Activated gamma-delta T cell (primary cell): Measurements from ENCODE around the gene AMBP.
"Not testable (repeated sequence)": the region's sequence is repeated elsewhere in the genome, so short reads cannot be mapped to it uniquely, and the experiment has no call there.

Experiments
- DNase-seq: peaks from one replicate; lab custom pipeline; 2025; lab: John Stamatoyannopoulos, UW

Gene AMBP

GRCh38 chr9:114092336-114092735, 14.2 kb upstream of the AMBP start:
- no peak for DNase-seq

DNA sequence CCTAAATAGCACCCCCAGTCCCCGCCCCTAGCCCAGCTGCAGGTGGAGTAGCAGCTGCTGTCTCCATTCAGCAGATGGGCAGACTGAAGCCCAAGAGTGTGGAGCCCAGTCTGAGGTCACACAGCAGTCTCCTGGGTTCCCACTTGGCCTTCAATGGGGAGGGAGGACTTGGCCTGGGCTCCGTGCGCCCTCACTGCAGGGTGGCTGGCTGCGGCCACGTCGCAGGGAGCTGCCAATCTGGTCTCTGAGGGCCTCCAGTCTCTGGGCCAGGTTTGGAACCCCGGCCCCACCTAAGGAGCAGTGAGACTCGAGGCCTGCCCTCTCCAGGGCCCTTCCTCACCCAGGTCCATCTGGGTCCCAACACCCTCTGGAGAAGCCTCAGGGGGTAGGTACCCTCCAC, 13.6 kb upstream of the AMBP start:
- no peak for DNase-seq

DNA sequence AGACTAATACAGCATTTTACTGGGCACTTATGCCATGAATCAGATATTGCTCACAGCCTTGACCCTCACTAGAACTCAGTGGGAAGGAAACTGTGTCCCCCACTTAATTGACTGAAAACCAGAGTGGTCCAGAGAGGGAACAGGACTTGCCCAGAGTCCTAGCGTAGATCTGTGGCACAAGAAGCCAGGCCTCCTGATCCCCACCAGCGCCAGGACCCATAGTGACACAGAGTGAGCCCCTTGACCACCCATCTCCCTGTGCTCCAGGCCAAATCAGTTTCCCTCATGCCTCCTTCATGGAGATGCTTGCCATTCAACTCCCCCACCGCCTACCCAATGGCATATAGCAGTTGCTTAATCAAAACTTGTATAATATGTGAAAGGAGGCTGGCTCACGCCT, 12.7 kb upstream of the AMBP start:
- DNase-seq: no peak

DNA sequence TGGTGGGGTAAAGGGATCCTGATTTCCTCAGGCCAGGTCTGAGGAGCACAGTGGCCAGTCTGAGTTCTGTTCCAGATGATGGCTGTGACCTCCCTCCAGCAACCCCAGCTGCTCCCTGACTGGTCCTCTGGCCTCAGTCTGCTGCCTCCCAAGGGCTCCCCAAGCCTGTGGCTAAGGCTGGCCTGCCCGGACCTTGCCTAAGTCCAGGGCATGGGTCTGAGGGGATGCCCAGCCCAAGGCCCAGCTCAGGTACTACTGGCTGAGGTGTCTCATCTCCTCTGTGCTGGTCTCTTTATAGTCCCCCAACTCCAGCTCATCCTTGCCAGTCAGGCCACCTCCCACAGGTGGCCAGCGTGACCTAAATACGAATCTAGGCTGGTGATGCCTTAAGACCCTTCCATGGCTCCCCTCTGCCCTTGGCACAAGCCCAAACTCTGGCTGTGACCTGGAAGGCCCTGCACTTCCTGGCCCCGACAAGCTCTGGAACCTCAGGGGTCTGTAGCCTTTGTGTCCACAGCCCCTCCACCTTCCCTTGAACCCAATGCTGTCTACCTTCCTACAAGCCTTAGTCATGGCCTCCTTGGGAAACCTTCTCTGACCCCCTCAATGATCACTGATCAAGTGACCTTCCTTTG, 11.2 kb upstream of the AMBP start:
- DNase-seq: no peak

DNA sequence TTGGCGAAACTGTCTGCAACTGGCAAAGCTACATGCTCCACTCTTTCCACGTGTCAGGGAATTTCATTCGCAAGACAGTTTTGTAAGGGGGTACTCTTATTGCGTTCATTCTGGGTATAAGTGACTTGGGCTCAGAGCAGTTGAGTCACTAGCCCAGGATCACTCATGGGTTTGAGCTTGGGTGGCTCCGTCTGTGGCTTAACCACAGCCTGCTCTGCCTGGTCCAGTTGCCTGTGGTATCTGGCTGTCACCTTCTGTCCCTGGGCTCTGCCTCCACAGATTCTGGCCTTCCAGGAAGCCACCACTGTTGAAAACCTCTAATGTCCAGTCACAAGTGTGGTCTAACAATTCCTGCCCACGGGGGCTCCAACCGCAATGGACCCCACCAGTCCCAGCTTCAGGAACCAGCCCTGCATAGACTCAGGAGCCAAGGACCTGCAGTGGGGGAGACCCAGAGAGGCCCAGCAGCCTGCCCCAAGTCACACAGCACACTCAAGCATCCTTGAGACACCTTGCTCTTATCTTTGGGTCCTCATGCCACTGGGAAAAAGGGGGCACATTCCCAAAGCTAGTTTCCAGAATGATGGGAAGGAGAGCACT, 10.6 kb upstream of the AMBP start:
- DNase-seq: no peak

DNA sequence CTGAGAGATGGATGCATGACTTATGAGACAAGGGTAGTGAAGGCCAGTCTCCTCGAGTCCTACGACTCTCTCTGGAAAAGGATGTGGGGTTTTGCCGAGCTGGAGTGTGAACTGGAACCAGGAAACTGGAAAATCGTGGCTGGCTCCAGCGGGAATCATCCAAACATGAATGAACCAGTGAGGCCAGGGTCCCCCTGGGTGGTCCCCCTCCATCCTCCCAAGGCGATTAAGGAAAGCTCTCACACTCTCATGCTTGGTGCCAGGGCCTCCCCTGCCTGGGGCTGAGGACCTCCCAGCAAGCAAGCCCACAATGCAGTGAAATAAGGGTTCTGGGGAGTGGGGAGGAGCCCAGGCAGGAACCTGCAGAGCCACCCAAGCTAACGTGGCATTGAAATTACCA, 9.6 kb upstream of the AMBP start:
- no peak for DNase-seq

GRCh38 chr9:114086607-114087006, 8.5 kb upstream of the AMBP start:
- DNase-seq: no peak

DNA sequence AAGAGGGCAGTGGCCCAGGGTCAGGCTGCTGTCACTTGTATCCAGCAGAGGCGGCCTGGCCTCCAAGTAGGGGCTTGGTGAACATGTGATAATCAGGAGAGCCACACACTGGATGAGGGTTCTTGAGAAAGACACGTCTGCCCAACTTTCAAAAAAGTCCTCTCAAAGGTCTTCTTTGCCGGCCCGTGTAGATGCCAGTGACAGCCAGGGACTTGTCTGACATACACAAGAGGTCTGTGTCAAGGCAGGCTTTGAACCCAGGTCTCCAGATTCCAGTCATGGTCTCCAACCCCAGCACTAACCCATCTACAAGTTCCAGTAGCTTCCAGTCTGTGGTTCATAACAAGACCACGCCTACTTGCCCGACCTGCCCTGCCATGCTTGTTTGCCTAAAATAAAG, 7.9 kb upstream of the AMBP start:
- no peak for DNase-seq

DNA sequence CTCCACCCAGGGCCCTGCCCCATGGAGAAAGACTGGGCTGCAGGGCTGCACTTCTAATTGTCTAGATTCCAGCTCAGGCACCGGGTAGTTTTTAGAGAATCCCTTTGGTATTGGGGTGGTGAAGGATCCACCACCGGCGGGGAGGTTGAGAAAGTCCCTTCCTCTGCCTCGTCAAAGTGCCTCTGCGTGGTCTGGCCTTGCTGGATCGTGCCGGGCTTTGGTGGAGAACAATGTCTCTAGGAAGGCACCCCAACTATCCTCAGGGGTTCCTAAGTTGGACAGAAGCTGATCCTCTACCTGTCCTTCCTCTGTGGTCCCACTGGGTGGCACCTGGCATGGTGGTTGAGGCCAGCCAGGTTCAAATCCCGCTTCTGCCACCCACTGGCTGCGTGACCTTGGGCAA, 7.3 kb upstream of the AMBP start:
- no peak for DNase-seq

DNA sequence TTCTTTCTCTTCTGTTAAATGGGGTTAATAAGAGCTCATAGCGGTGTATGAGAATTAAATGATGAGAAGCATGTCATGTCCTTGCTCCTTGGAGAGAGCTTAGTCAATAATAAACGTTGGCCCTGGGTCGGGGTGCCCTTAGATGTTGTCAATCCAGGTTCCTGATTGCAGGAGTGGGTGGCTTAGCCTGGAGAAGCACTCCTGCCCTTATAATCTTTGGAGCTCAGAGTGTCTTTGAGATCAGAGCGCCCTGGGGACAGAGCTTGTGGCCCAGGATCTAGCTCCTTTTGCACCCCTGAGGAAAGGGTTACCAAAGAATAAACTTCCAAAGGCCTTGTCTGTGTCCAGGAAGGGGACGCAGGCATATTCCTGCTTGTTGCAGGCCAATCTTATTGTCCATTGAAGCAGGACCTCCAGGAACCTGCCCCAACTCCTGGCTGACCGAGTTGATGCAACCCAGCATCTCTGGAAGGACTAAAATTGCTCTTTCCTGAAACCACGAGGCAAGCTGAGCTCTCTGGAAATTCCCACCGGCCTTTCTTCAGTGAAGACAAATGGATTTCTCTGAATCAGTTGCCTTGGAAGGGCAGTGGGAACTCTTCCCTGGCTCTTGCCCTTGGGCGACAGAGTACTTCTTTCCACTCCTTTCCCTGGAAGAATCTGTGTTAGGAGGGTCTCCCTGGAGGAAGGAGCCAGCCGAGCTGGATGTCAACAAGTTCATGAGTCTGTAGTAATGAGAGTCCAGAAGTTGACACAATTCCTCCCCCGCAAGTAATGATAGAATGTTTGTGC, 6.4 kb upstream of the AMBP start:
- DNase-seq: no peak

DNA sequence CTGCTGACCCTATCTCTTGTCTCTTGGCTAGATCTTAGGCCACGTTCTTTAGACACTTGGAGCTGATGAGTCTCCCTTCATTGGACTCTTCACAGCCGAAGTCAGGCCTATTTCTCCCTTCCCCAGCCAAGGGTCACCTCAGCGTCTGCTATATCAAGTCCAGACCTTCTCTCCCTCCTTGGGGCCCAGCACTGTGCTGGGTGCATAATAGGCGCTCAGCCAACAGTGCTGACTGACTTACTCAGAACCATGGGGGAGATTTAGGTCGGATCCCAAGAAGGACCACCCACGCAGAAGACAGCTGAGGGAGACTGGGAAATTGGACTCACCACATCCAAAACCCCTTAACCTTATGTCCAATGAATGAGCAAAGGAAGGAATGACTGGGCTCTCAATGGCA, 5.6 kb upstream of the AMBP start:
- DNase-seq: no peak

GRCh38 chr9:114082763-114083412, 4.8 kb upstream of the AMBP start:
- DNase-seq: not testable (repeated sequence)

GRCh38 chr9:114082017-114082762, 4.1 kb upstream of the AMBP start:
- DNase-seq: no peak

DNA sequence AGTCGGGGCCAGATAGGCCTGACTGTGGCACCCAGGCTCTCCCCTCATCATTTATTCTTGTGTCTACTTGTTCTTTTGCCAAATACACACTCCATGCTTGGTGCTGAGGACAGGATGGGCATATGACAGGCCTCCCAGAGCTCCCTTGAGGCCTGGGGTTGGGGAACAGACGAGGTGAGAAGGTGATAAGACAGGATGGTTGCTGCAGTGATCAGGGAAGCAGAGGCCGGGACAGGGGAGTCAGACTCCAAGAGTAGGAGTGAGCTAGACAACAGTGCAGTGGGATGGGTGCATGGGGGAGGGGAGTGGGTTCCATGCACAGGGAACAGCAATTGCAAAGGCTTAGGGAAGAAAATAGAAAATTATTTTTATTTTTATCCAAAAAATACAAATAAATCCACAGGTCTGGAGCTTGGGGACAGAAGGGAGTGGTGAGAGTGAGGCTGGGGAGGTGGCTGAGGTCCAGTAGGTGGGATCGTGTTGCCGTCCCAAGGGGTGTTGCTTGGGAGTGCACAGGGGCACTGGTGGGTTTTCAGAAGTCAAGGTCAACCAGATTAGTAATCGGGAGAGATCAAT, 3.4 kb upstream of the AMBP start:
- no peak for DNase-seq

DNA sequence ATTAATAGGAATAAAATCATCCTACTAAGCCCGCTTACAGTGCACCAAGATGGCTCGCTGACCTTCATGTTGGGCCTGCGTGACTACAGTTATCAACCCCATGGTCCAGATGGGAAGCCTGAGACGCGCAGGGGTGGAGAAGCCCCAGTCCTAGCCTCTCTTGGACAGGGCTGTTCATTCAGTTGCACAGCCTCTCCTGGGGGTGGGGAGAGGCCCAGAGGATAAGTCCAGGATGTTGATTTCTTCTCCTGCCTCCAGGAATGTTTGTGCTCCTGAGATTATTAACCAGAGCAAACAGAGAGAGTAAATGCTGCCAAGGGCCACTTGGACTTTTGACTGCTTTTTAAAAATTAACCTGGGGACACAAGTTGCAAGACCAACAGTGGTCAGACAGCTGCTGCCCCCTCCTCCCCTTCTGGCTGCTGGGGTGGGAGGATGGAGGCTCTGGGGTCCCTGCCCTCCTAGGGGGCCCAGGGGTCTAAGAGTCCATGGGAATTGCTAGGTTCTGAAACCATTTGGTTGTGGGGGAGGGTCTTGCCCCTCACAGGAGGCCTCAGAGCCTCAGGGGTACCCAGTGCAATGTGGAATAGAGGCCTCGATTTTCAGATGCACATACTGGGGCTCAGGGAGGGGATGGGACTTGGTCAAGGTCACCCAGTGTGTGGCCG, 2.8 kb upstream of the AMBP start:
- DNase-seq: no peak

GRCh38 chr9:114080195-114080772, 2.2 kb upstream of the AMBP start:
- no peak for DNase-seq

DNA sequence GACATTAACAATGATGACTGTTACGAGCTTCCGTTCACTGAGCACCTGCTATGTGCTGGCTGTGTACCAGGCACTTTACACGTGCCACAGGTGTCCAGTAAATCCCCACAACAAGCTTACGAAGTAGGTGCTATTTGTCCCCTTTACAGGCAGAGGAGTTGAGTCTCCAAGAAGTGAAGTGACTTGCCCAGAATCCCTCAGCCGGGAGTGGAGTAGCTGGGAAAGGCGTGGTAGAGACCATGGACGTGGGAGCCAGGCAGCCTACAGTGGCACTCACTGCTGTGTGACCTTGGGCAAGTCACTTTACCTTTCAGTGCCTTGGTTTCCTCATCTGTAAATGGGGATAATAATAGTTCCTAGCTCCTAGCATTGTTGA, 669 bp upstream of the AMBP start:
- DNase-seq: no peak

DNA sequence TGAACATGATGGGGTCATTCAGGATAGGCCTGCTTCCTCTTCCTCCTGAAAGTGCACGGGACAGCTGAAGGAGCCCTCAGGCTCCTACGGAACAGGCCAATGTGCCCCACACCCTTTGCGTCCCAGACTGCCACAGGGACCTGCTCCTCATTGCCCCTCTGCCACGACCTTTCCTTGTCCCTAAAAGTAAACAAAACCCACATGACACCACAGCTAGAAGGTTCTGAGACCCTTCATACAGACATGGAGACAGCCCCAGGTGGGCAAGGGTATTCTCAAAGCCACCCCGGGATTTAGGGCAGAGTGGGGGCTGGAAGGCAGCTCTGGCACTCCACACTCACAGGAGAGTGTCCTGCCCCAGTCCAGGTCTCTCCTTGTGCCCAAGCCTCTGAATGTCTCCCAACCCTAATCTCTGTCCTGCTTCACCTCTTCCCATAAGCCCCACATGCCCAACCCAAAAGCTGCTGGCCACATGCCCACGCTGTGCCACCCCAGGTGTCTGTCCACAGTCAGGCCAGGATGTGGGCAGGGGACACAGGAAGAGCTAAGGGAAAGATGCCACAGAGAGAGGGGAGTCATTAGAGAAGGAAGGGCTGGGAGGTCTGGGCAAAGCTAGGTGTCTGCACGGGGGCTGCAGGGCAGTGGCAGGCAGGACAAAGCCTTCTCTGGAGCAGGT, 800 bp downstream of the AMBP start:
- DNase-seq: no peak

DNA sequence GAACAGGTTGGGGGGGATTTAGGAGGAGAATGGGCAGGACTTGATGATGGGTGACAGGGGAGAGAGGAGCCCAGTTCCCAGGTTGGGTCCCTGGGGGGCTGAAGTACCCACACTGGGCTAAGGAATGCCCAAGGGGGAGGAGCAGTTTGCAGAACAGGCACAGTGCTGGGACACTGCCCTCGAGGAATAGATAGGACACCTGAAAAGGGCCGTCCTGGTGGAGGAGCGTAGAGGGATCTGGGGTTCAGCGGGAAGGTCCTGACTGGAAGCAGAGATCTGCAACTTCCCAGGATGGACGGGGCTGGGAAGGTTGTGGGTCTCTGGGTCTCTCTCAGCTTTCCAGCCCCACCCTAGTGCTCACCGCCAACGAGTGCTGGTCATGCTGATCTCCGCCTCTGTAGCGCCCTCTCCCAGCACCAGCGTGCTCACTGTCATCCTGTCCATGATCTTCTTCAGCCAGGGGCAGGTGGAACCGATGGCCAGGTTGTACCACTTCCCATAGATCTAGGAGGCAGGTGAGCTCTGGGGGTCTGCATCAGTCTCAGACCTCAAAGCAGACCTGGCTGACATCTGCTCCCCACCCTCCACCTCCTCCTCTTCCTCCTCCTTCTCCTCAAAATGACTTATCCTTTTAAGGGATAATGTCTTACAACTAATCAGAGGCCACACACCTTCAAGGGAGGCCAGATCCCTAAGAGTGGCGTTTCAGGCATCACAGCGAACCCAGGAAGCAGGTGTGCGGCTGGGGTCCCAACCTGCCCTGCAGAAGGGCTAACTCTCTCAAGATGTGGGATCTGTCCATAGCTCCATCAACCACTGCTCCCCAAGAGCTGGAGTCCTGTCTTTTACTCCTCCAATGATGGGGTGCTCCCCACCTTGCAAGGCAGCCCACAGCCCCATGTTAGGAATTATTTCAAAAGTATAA, 1.6 kb downstream of the AMBP start:
- DNase-seq: no peak
